IPS-NIHi11 (cell line): Measurements from ENCODE around the gene TMTC2.

Experiments used
- DNase-seq: peaks from one replicate; pipeline ENCODE4 v3.0.0; 2012; ENCODE audit warnings: mixed read lengths, low spot score

The TMTC2 gene

GRCh38 chr12:82682326-82682725 is 4.4 kb upstream of the TMTC2 start:
- no peak for DNase-seq

GRCh38 chr12:82682851-82683261 is 3.9 kb upstream of the TMTC2 start:
- no peak for DNase-seq

GRCh38 chr12:82685790-82686167 is 927 bp upstream of the TMTC2 start:
- DNase-seq: peak; percentile 84

- DNase-seq: peak; percentile 65
These were observed 610 bp downstream of the TMTC2 start for GRCh38 chr12:82687021-82688011.

GRCh38 chr12:82688035-82688501 is 1.4 kb downstream of the TMTC2 start:
- no peak for DNase-seq

GRCh38 chr12:82688596-82688995 is 1.9 kb downstream of the TMTC2 start:
- no peak for DNase-seq

- DNase-seq: no peak
These were observed 3.3 kb downstream of the TMTC2 start for GRCh38 chr12:82690006-82690405.

GRCh38 chr12:82691513-82691912 is 4.8 kb downstream of the TMTC2 start:
- DNase-seq: no peak

GRCh38 chr12:82694276-82694675 is 7.6 kb downstream of the TMTC2 start:
- DNase-seq: no peak

GRCh38 chr12:82694970-82695369 is 8.3 kb downstream of the TMTC2 start:
- DNase-seq: no peak

- DNase-seq: no peak
These were observed 8.8 kb downstream of the TMTC2 start for GRCh38 chr12:82695531-82695930.

- no peak for DNase-seq
These were observed 9.8 kb downstream of the TMTC2 start for GRCh38 chr12:82696543-82696942.

- DNase-seq: no peak
These were observed 12.2 kb downstream of the TMTC2 start for GRCh38 chr12:82698708-82699564.

- no peak for DNase-seq
These were observed 19.1 kb downstream of the TMTC2 start for GRCh38 chr12:82705774-82706173.

GRCh38 chr12:82708061-82708879 is 21.6 kb downstream of the TMTC2 start:
- DNase-seq: peak; percentile 65

GRCh38 chr12:82709794-82710355 is 23.2 kb downstream of the TMTC2 start:
- no peak for DNase-seq

- no peak for DNase-seq
These were observed 24.0 kb downstream of the TMTC2 start for GRCh38 chr12:82710741-82711140.

GRCh38 chr12:82714427-82714826 is 27.7 kb downstream of the TMTC2 start:
- DNase-seq: no peak

GRCh38 chr12:82721726-82722125 is 35.0 kb downstream of the TMTC2 start:
- no peak for DNase-seq

- no peak for DNase-seq
These were observed 36.4 kb downstream of the TMTC2 start for GRCh38 chr12:82723093-82723492.

- DNase-seq: no peak
These were observed 37.2 kb downstream of the TMTC2 start for GRCh38 chr12:82723891-82724290.
